Measurements from ENCODE around the gene TEC.
A peak's percentile ranks its signal among the peaks of the same experiment; 100 is the strongest.

GRCh38 chr4:48275247-48275646 is 5.6 kb upstream of the TEC start:
- TF ChIP-seq POLR2A (IDR thresholded peaks at IDR 0.05), result no peak
- TF ChIP-seq CTCF (IDR thresholded peaks at IDR 0.05), result peak in 11 of 12 donors; percentile 23 to 55 (median 43)
